Measurements from ENCODE around the gene KSR1.
"Not testable (repeated sequence)": the region's sequence is repeated elsewhere in the genome, so short reads cannot be mapped to it uniquely, and the experiment has no call there.

The KSR1 gene

DNA sequence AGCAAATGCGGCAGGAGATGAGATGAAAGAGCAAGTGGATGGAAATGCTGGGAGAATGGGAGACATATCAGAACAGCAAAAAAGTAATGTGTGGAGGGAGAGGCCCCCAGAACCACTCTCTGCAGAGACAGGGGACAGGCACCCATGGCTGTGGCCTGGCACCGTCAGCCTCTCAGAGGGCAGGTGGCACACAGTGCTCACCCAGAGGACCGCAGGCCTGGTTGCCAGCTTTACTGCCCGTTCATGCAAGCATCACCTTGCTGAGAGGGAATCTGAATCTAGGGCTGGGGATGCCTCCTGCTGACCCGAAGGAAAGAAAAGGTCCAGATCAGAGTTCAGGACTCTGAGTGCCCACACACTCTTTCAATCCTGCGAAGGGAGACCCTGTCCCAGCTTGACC, 34.6 kb upstream of the KSR1 start:
- H3K9me3 Mint-ChIP-seq; H3K27me3 Mint-ChIP-seq (ENCODE audit: low read depth); H3K4me3 Mint-ChIP-seq; H3K27ac Mint-ChIP-seq; H3K4me1 Mint-ChIP-seq (ENCODE audit: low read depth); H3K36me3 Mint-ChIP-seq (ENCODE audit: low read depth): not testable (repeated sequence)

DNA sequence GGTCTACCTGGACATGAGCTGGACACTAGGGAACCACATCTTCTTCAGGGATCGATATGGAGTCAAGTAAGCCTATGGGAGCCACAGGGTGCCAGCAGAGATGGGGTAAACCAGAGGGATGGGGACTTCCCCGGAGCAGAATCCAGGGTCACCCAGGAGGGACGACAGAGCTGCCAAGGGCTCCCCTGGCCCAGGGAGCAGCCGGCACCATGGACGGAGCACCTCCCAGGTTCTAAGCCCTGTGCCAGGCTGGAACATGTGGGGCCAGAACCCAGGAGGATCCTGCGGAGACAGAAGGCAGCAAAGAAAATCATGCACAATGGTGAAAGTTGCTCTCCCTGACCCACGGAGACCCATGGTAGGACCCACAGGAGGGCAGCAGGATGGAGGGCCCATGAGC, 33.6 kb upstream of the KSR1 start:
- H3K9me3 Mint-ChIP-seq, result no peaks in the 10 kb centered on the region
- H3K36me3 Mint-ChIP-seq (ENCODE audit: low read depth), result no peaks in the 10 kb centered on the region
- H3K27ac Mint-ChIP-seq, result no peak overlapping the region
- no peak overlapping the region for H3K4me3 Mint-ChIP-seq
- no peaks in the 10 kb centered on the region for H3K27me3 Mint-ChIP-seq (ENCODE audit: low read depth)
- H3K4me1 Mint-ChIP-seq (ENCODE audit: low read depth), result no peaks in the 10 kb centered on the region

DNA sequence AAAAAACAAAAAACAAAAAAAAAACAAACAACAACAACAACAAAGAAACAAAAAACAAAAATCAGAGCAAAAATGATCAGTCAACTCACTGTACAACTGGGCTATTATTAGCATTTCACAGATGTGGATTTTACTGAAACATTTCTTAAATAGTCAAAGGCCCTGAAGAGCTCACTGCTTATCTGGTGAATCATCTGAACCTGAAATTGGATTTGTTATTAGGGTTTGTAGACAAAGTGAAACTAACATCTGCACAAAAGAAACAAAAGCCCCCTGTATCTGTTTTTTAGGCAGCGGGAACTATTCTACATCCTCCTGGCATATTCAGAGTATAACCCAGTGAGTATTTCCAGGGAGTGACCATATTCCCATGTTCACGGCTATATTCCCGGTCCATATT, 32.6 kb upstream of the KSR1 start:
- Mint-ChIP-seq H3K4me1 (ENCODE audit: low read depth) (no peaks in the 10 kb centered on the region), H3K27ac (no peak overlapping the region), H3K36me3 (ENCODE audit: low read depth) (no peaks in the 10 kb centered on the region), H3K4me3 (no peak overlapping the region), H3K9me3 (no peaks in the 10 kb centered on the region), H3K27me3 (ENCODE audit: low read depth) (peaks cover 2% of the 10 kb centered on the region)

DNA sequence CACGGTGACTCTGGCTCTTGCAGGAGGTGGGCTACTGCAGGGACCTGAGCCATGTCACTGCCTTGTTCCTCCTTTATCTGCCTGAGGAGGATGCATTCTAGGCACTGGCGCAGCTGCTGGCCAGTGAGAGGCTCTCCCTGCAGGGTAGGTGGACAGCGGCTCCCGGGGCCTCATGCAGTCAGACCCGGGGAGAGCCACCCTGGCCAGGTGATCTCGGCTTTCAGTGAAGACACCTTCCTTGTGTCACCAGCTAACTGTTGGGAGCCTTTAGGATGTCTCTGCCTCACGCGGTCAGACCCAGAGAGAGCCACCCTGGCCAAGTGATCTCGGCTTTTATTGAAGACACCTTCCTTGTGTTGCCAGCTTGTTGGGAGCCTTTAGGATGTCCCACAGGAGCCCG, 31.7 kb upstream of the KSR1 start:
- Mint-ChIP-seq H3K27me3 (ENCODE audit: low read depth) (peaks cover 5% of the 10 kb centered on the region), H3K27ac (no peak overlapping the region)

DNA sequence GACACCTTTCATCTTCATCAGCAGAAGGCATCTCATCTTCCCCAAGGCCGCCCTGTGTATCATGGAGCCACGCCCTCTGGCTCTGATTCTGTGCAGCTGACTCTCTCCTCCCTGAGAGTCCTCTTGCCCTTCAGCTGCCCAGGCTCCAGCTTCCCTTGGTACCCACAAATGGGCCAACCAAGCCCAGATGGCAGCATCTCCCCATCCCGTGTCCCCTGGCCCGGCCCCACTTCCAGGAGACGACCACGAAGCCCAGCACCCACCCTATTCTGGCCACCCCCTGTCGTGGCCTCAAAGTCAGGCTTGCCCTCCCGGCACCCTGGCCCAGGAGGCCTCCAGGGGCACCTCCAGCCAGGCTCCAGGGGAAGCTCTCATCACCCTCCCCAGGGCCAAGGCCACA, 31.3 kb upstream of the KSR1 start:
- H3K36me3 Mint-ChIP-seq (ENCODE audit: low read depth), result no peaks in the 10 kb centered on the region
- no peak overlapping the region for H3K27ac Mint-ChIP-seq
- no peaks in the 10 kb centered on the region for H3K4me1 Mint-ChIP-seq (ENCODE audit: low read depth)
- no peaks in the 10 kb centered on the region for H3K9me3 Mint-ChIP-seq
- no peak overlapping the region for H3K4me3 Mint-ChIP-seq
- H3K27me3 Mint-ChIP-seq (ENCODE audit: low read depth), result peaks cover 5% of the 10 kb centered on the region

More for the DNA sequence above, 31.7 kb upstream of the KSR1 start:
- Mint-ChIP-seq H3K4me3 (no peak overlapping the region), H3K36me3 (ENCODE audit: low read depth) (no peaks in the 10 kb centered on the region), H3K4me1 (ENCODE audit: low read depth) (no peaks in the 10 kb centered on the region), H3K9me3 (no peaks in the 10 kb centered on the region)

DNA sequence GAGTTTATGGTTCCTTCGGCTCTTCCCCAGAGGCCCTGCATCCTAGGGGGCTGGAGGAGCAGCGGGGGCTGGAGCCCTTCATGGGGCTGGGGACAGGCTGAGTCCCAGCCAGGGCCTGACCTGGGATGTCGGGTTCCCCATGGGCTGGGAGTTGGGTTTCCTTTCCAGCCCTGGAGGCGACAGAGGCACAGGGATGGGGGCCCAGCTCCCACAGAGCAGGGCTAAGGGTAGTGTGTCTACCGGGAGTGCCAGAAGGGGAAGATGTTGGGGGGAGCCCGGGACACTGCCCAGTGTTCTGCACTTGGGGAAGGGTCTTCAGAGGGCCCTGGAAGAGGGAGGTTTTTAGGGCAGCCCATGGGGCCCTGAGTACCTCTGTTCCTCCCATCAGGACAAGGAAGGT, 30.7 kb upstream of the KSR1 start:
- not testable (repeated sequence) for H3K4me3 Mint-ChIP-seq; H3K27ac Mint-ChIP-seq; H3K9me3 Mint-ChIP-seq; H3K4me1 Mint-ChIP-seq (ENCODE audit: low read depth); H3K27me3 Mint-ChIP-seq (ENCODE audit: low read depth); H3K36me3 Mint-ChIP-seq (ENCODE audit: low read depth)

DNA sequence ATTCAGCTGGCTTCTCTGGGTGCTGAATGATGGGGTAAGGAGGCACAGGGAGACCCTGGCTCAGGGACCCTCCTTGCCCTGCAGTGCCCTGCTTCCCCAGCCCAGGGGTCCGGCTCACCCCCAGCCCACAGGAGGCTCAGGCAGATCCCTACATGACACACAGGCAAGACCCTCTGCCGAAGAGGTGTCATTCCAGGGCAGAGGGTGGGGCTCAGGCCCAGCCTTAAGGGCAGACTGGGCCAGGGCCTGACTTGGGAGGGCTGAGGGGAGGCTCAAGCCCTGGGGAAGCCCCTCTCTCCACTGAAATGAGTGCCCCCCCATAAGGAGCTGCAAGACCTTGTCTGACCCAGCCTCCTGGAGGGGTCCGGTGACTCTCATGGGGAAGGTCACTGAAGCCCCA, 30.3 kb upstream of the KSR1 start:
- Mint-ChIP-seq H3K27me3 (ENCODE audit: low read depth) (peaks cover 5% of the 10 kb centered on the region), H3K4me1 (ENCODE audit: low read depth) (no peaks in the 10 kb centered on the region), H3K36me3 (ENCODE audit: low read depth) (no peaks in the 10 kb centered on the region), H3K4me3 (no peak overlapping the region), H3K9me3 (no peaks in the 10 kb centered on the region), H3K27ac (no peak overlapping the region)

DNA sequence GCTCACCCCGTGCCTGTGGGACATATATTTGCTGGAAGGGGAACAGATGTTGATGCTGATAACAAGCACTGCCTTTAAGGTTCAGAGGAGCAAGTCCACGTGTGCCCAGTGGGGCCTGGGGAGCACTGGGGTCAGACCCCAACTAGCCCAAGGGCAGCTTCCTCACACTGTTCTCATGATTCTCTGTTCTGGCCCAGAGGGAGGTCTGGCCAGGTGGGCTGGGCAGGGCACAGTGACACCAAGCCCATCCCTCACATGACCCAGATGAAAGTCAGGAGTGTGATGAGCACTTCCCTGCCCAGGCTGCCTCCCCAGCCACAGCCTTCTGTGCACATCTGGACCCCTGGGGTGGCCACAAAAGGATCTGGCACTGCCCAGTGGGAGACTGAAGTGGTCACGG, 29.8 kb upstream of the KSR1 start:
- H3K27me3 Mint-ChIP-seq (ENCODE audit: low read depth); H3K4me1 Mint-ChIP-seq (ENCODE audit: low read depth); H3K4me3 Mint-ChIP-seq; H3K27ac Mint-ChIP-seq; H3K9me3 Mint-ChIP-seq; H3K36me3 Mint-ChIP-seq (ENCODE audit: low read depth): not testable (repeated sequence)

DNA sequence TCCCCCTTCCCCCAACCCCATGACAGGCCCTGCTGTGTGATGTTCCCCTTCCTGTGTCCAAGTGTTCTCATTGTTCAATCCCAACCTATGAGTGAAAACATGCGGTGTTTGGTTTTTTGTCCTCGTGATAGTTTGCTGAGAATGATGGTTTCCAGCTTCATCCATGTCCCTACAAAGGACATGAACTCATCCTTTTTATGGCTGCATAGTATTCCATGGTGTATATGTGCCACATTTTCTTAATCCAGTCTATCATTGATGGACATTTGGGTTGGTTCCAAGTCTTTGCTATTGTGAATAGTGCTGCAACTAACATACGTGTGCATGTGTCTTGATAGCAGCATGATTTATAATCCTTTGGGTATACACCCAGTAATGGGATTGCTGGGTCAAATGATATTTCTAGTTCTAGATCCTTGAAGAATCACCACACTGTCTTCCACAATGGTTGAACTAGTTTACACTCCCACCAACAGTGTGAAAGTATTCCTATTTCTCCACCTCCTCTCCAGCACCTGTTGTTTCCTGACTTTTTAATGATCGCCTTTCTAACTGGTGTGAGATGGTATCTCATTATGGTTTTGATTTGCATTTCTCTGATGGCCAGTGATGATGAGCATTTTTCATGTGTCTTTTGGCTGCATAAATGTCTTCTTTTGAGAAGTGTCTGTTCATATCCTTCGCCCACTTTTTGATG, 28.9 kb upstream of the KSR1 start:
- H3K4me1 Mint-ChIP-seq (ENCODE audit: low read depth); H3K27ac Mint-ChIP-seq; H3K9me3 Mint-ChIP-seq; H3K4me3 Mint-ChIP-seq; H3K36me3 Mint-ChIP-seq (ENCODE audit: low read depth); H3K27me3 Mint-ChIP-seq (ENCODE audit: low read depth): not testable (repeated sequence)

DNA sequence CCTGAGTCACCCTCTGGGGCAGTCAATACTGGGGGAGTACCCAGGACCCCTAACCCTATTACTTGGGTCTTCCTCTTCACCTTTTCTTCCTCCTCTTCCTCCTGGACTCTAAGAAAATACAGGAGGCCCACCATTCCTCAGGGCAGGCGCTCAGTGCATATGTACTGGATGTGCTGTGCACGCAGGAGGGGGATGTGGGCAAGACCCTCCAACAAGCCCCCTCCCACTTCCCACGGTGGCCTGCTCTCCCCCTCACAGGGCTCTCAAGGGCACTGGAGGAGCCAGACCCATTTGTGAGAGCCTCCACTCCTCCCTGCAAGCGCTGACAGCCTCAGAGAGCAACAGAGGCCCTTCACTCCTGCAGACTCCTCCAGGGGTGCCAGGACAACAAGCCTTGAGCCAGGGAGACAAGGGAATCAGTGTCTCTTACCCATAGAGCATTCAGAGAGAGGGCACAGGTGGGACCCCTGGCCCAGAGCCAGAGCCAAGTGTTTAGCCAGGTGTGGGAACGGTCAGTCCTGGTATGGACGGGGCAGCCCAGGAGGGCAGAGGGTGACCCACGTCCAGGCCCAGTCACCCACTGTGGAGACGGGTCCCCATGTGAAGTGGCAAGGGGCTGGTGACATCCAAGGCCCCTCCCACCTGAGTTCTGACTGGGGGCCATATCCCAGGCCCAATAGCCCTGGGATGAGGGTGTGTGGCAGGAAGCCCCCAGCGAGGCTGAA, 27.3 kb upstream of the KSR1 start:
- H3K4me3 Mint-ChIP-seq, result no peak overlapping the region
- no peaks in the 10 kb centered on the region for H3K36me3 Mint-ChIP-seq (ENCODE audit: low read depth)
- H3K4me1 Mint-ChIP-seq (ENCODE audit: low read depth), result no peaks in the 10 kb centered on the region
- peaks cover 5% of the 10 kb centered on the region for H3K27me3 Mint-ChIP-seq (ENCODE audit: low read depth)
- no peak overlapping the region for H3K27ac Mint-ChIP-seq
- no peaks in the 10 kb centered on the region for H3K9me3 Mint-ChIP-seq

DNA sequence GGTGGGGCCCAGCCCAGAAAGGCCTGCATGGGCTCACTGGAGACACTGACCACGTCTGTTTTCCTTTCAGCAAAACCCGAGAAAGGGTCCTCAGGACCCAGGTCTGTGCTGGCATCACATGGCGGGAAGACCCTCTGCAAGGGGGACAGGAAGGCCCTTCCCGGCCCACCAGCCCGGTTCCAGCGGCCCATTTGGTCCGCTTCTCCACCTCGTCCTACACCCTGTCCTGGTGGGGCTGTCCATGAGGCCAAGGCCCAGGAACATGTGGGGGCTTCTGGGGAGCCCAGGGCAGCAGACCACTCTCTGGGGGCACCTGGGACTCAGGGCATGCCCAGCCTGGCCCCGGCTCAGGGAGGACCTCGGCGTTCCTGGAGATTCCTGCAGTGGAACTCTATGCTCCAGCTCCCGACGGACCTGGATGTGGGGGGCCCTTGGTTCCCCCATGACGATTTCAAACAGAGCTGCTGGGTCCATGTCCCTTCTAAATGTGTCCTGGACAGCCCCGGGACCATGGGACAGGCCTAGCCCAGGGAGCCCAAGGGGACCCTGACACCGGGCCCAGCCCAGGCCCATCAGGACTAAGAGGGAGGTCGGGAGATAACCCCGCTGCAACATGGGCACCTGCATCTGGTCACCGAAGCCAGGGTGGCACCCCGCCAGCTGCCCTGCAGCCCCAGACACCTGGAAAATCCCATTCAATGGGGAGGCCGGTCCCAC, 26.4 kb upstream of the KSR1 start:
- H3K36me3 Mint-ChIP-seq (ENCODE audit: low read depth), result no peaks in the 10 kb centered on the region
- no peak overlapping the region for H3K27ac Mint-ChIP-seq
- H3K4me1 Mint-ChIP-seq (ENCODE audit: low read depth), result no peaks in the 10 kb centered on the region
- H3K27me3 Mint-ChIP-seq (ENCODE audit: low read depth), result peaks cover 5% of the 10 kb centered on the region
- no peak overlapping the region for H3K4me3 Mint-ChIP-seq
- H3K9me3 Mint-ChIP-seq, result no peaks in the 10 kb centered on the region

DNA sequence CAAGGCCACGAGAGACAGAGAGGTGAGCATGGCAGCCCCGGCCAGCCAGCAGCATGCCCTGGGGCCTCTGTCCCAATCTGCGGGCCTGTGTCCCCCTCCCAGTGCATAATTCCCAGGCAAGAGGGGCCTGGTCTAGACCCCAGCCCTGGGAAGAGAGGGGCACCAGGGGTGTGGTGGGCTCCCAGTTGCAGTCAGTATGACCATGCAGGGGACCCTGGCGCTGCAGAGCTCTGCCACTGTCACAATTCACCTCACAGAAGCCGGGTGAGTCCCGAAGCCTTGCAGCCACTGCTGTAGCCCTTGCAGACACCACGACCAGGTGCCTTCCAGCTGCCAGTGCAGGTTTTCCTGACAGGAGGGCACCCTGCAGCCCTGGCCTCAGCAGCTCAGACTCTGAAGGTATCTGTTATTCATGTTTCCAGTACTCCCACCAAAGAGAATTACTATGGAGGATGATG, 25.8 kb upstream of the KSR1 start:
- no peaks in the 10 kb centered on the region for H3K36me3 Mint-ChIP-seq (ENCODE audit: low read depth)
- no peak overlapping the region for H3K4me3 Mint-ChIP-seq
- H3K4me1 Mint-ChIP-seq (ENCODE audit: low read depth), result no peaks in the 10 kb centered on the region
- no peaks in the 10 kb centered on the region for H3K9me3 Mint-ChIP-seq
- H3K27me3 Mint-ChIP-seq (ENCODE audit: low read depth), result peaks cover 5% of the 10 kb centered on the region
- no peak overlapping the region for H3K27ac Mint-ChIP-seq

DNA sequence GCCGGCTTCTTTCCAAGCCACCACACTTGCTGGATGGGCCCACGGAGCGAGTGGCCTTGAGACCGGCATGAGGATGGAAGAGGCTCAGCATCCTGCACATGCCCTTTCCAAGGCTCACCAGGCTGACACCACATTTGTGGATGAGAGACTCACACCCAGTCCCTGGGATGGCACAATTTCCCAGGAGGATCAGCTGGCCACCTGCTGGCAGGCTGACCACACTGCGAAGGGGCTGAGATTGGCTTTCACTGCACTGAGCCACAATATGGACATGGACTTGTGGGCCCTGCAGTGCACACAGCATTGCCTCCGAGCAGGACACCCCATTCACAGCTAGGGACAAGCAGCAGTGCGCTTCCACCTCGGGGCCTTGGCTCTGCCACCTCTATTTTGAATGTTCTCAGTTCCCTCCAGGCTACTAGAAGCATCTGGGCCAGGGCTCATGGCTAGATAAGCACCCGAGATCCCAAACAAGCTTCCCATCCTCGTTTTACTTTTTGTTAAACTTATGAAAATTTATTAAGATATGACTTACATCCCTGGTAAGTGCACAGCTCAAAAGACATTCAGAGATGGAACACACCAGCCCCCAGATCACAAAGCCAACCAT, 25.3 kb upstream of the KSR1 start:
- H3K36me3 Mint-ChIP-seq (ENCODE audit: low read depth), result no peaks in the 10 kb centered on the region
- no peaks in the 10 kb centered on the region for H3K9me3 Mint-ChIP-seq
- H3K4me1 Mint-ChIP-seq (ENCODE audit: low read depth), result no peaks in the 10 kb centered on the region
- H3K4me3 Mint-ChIP-seq, result no peak overlapping the region
- H3K27me3 Mint-ChIP-seq (ENCODE audit: low read depth), result peaks cover 5% of the 10 kb centered on the region
- no peak overlapping the region for H3K27ac Mint-ChIP-seq

DNA sequence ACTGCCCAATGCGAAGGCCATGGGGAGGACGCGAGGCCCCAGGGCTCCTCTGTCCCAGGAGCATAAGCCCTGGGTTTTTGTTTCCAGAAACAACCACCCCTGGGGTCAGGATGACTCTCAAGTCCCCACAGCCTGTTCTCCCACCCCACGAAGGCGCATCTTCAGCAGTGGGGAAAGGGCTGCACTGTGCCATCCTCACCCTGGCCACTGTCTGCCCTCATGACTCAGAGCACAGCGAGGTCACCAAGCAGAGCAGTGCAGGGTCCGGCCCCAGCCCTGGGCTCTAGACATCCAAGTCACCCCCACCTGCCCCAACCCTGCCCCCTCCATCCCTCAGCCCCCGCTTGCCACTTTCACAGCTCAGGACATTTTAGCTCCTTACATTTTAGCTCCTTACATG, 22.7 kb upstream of the KSR1 start:
- H3K27ac Mint-ChIP-seq, result no peak overlapping the region
- H3K4me3 Mint-ChIP-seq, result no peak overlapping the region
- no peaks in the 10 kb centered on the region for H3K9me3 Mint-ChIP-seq
- peaks cover 8% of the 10 kb centered on the region for H3K27me3 Mint-ChIP-seq (ENCODE audit: low read depth)
- no peaks in the 10 kb centered on the region for H3K36me3 Mint-ChIP-seq (ENCODE audit: low read depth)
- no peaks in the 10 kb centered on the region for H3K4me1 Mint-ChIP-seq (ENCODE audit: low read depth)

Measured in T-helper 1 cell treated with Interleukin-12 subunit alpha and Interleukin-12 subunit beta and Interleukin-4 antibody, amounts not matched to agents 30 μg/mL and 1 μg/mL, for 36 hours (primary cell).